Hematopoietic multipotent progenitor cell (in vitro differentiated cells): ENCODE data around the gene CD44. TPM values are rescaled to one million over a fixed set of nuclear protein-coding genes. Genes with fewer than 3 reads are reported as not detected.

ENCODE experiments used
- DNase-seq, 3 donors: peaks; one replicate each; pipeline ENCODE4 v3.0.0-alpha.2; 2011 to 2015; ENCODE audit warnings: low read depth in 2 of 3, low spot score in 2 of 3
- total RNA-seq: library from RNA; depleted of rRNA; stranded (reverse); fragments of >200 nt; gene quantifications from one replicate; pipeline ENCODE4 v1.2.3, GENCODE V29; 2012

CD44 gene
- total RNA-seq, 1 donor: 616 TPM

DNA sequence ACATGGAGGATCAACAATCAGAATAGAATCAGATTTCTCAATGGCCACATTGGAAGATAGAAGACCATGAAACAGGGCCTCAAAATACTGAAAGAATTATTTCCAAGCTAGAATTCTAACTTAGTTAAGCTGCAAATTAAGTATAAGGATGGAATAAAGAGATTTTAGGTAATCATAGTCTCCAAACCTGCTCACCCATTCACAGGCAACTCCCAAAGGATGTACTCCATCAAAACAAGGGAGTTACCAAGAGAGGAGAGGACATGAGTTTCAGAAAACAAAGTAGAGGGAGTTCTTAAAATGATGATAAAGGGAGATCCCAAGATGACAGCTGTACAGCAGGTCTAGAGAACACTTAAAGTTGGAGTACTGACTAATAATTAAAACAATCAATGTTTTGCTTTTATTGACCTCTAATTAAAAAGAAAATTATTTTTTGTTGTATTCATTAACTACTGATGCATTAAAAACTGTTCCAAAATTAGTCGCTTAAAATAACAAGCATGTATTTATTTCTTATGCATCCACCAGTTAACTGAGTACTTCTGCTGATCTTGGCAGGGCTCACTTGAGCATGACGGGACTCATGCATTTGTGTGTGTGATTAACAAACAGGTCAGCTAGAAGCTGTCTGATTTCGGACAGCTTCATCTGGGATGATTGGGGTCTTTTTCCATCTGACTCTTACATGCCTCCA lies 95.6 kb downstream of the CD44 start:
- no peak for DNase-seq

DNA sequence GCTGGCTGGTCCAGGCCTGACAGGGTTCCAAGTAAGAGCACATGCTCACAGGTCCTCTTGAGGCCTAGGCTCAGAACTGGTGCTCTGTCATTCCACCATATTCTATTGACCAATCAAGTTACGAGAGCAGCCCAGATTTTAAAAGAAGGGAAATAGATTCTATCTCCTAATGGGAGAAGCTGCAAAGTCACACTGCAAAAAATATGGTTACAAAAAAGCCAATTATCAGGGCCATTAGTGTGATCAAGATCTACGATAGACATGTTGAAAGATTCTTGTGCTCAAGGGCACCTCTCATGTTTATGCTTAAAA lies 96.1 kb downstream of the CD44 start:
- no peak for DNase-seq

DNA sequence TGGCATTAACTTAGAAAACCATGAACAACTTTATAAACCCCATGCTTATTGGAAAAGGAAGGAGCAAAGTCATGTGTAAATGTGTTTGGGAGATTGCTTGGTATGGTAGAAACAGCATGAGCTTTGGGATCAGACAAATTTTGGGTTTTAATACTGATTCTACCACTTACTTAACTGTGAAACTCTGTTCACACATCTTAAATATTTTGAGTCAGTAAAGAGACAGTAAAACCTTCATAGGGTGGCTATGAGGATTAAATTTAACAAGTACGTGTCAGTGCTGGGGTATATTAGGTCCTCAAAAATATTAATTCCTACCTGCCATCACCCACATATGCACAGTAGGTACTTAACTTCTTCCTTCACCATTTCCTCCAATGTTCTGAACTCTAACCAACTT lies 96.5 kb downstream of the CD44 start:
- DNase-seq: no peak

DNA sequence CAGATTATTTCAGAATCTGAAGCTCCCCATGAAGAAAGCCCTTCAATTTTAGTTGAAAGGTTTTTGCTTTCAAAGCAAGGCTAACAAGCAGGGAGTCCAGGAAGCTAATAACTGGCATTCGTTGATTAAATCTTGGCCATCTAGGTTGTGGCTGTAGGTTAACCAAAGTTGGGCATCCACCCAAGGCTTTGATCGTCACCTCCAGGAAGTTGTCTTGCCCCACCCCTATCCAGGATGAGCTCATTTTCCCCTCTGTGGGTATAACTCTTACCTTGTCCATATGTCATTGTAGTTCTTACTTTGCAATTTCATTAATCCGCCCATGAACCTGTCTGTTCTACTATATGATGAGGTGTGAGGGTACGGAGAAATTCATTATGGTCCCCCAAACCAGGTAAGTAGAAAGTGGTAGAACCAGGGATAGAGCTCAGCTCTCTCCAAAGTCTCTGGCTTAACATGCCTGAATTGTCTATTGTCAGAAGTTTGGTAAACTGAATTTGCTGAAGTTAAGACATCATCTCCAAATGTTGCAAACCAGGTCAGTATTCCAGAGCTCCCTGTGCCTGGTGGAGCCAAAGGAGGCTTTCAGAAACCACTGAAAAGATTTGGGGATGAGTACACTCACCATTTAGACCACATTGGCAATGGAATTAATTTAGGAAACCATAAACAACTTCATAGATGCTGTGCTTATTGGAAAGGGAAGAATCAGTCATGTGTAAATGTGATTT lies 97.1 kb downstream of the CD44 start:
- peak; percentile 36 to 68 (median 40) for DNase-seq

DNA sequence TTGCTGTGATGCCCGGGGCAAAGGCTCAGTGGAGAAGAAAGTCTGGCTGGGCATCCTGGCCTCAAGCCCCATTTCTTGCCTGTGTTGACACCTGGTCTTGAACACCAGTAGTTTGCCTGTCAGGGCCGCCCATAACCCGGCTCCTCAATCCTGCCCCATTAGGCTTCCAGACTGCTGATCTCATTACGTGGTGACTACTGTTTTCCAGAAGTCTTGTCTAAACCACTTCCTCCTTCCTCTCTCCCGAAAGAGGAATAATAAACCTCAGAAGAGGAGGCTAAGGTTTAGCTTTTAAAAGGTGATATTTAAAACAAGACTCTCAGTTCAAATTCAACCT lies 97.7 kb downstream of the CD44 start:
- no peak for DNase-seq

DNA sequence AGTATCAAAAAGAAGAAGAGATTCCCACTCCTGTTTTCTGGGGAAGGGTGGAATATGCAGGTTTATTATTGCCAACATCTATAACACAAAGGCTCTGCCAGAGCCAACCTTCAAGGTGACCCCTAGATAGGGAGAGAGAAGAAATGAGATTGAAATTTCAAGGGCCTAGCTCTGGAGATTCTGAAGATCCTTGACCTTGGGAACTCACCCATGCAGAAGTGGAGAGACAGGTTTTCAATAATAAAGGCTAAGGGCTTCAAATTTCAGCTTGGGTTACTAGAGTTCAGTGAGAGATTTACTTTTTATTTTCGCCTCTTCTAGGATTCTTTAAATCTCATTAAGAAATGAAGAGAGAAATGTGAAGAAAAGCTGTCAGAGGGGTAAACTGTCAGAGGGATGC lies 98.4 kb downstream of the CD44 start:
- DNase-seq: no peak

DNA sequence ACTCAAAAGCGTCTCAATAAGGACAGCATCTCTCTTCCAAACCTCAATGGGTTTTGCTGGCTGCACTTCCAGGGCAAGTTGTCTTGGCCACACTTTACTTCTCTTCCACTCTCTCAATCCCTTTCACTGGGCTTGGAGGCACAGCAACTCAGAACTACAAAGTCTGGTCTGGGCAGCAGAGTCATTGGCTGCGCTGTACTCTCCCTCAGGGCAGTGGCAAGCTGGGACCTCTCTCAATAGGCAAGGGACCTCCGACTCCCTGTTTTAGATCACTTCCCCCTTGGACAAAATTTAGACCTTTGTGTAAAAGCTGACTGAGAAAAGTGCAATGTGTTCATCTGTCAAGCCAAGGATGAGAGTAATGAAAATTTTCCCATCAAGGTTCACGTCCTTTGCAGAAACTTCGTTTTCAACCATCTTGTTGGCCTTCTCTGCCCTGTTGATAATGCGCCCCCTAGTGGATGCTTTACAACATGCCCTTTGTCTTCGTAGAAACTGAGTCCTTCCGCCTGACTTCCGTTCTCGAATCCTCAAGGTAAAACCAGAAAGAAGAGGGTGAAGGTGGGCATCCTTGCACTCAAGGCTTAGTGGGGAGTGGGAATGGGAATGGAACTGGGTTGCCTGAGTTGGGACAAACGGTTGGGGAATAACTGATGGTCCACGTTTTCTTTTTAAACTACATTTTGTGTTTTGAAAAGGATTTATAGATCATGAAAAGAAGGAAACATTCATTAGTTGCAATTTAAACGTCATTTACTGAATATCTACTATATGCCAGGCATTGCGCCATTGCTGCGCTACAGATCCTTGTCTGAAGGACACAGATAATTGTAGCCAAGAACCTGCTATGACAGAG lies 99.1 kb downstream of the CD44 start:
- DNase-seq: peak; percentile 26 to 48 (median 30)

DNA sequence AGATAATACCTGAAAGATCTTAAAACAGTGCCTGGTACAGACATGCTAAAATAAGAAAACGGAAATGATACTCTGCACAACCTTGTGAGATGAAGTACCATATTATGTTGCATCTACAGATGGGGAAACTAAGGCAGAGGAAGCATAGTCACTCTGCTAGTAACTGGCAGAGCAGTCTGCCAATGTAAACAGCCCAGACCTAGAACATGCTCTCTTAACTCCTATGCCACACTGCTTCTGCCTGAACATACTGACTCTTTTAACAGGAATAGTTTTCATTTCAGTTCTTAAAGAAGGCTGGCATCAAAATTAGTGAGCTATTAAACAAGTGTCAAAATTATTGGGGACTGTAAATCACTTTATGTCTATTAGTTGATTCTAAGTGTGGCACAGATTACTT lies 99.9 kb downstream of the CD44 start:
- no peak for DNase-seq

DNA sequence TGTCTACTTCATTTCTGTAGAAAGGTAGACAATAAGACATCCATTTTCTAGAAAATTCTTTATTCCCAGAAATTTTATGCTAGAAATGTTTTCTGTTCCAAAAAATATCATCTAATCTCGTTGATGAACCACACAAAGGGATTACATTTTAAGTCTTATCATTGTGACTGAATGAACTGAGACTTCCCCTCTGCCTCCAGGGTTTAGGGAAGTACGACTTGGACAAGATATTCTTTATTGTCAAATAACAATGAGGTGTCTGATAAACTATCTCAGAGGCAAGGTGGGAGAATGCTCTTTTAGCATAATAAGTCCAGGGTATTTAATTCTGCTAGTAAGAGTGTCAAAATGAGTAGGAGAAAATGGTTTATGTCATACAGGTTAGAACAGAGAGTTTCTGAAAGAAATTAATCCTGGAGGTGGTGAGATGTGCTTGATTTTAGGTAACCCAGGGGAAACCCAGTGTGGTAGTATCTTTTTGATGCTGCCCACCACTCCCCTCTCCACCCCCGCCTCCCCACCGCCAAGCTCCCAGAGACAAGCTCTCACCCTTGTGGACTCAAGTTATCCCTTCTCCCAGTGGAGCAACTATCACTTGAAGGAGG lies 100.6 kb downstream of the CD44 start:
- peak in 1 of 3 donors; percentile 34 for DNase-seq

DNA sequence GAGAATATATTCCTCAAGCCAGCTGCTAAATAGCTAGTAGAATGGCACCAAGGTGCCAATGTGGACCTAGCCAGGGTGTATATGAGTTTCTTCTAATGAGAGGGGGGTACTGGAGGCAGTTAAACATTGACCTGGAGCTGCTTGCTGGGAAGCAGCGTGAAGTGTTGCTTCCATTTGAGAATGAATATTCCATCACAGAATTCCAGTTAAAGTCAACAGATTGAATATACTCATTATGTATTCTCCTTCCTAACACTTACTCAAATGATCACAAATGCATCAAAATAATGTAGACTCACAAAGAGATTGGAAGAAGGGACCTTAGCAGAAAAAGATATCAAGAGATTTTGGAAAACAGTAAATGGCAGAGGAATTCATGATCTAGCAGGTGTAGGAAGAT lies 102.1 kb downstream of the CD44 start:
- DNase-seq: no peak

DNA sequence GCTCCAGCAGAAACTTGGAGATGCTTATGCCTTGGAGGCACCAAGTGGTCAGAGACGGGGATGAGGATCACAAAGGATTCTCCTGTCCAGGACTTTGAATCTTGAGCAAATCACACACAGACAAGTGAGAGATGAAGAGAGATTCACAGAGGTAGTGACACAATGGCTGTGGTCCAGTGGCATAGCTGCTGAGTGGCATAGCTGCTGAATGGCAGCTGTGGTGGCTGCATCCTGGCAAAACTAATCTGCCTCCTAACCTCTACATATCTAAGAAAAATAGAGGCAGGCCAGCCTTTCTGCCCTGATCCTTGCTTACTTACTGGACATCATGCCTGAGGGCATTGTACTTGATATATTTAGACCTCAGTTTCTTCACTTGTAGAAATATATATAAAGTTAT lies 102.6 kb downstream of the CD44 start:
- DNase-seq: no peak

DNA sequence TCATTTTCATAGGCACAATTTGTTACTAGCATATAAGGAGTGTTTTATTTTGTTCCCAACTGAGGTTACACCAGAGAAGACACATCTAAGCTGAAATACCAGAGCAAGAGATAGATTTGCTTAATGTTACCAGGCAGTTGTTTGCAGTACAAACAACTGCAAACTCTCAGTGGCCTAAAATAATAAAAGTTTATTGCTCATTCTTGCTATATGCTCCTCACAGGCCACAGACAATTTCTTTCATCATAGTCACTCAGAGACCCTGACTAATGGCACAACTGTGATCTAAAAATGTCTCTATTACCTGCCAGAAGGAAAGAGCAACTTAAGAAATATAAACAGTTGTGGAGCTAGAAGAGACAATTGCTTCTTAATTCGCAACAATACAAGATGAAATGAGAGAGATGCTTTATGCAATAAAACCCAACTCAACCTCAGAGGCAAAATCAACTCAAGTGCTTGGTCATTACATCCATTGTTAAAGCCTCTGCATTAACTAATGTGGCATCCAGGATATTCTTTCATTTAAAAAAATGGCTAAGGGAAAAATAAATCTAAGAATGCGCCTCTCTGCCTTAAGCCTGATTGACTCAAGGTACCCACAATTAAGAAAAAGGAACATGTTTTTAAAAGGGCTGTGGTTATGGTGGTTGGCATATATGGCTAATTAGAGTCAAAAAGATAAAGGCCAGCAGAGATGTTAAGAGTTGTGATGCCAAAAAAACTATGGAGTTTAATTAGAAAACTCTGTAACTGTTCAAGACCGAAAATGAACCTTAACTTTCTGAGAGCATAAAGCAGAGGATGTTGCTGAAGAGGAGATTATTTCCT lies 103.7 kb downstream of the CD44 start:
- DNase-seq: peak in 1 of 3 donors; percentile 34

DNA sequence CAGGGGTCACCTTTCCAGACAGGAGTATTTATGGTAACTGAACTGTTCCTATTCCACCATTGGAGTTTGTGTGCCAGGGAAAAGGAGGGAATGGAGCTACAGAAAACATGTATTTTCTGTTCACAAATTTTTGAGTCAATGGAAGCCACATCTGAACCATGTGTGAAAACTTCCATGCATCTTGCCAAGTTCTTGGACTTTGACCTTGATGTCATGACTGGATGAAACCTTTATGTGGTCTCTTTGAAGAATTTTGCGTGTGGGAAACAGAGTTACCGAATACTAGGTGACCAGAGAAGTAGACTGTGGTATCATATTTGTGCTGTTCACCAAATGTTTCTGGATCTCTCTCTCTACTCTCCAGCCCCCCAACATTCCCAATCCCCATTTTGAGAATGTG lies 104.8 kb downstream of the CD44 start:
- DNase-seq: no peak

DNA sequence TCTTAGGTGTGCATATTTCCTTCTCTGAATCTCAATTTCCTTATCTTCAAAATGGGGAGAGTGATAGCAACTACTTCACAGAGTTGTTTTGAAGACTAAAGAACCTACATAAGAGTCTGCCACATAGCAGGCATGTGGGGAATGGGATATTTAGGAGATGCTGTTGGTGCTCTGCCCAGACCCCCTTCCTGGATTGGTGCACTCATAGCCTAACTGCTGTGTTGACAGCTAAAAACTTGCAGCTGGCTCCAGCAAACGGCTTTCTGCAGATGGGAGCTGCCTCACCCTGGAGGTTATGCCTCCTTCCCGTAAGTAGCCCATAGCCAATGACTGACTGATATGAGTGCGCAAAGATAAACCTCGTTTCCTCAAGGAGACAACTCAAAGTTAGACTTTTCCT lies 106.1 kb downstream of the CD44 start:
- no peak for DNase-seq

DNA sequence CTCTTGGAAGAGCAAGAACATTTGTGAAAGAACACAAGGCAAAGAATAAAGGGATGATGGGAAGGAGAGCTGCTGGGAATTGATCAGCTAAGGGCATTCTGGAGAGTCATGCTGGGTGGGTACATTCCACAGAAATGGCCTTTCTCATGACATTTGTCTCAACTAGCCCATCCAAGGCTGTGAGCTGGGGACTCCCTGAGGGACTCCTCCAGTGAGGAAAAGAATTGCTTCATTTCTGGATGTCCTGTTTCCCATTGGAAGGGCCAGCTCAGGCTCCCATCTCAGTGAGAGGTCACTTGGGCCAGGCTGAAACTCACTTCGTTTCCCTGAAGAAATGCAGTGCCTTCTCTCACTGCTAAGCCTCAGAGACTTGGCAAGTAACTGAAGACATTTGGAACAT lies 106.8 kb downstream of the CD44 start:
- no peak for DNase-seq

DNA sequence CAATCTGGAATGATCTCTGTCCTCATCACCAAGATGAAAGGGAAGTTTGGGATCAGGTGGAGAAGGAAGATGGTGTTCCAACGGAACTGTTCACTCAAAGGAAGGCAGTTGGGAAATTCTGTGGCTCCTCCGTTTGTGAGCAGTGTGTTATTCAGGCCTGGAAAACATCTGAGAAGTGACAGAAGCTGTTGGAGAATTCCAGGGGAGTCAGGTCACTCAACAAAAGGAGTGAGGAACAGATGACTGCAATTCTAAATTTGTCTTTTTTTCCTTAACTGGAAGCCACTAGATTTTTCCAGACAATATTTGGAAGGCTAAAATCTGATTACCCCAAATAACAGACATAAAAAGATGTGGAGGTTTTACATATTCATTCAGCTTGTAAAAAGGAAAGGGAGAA lies 107.8 kb downstream of the CD44 start:
- no peak for DNase-seq

DNA sequence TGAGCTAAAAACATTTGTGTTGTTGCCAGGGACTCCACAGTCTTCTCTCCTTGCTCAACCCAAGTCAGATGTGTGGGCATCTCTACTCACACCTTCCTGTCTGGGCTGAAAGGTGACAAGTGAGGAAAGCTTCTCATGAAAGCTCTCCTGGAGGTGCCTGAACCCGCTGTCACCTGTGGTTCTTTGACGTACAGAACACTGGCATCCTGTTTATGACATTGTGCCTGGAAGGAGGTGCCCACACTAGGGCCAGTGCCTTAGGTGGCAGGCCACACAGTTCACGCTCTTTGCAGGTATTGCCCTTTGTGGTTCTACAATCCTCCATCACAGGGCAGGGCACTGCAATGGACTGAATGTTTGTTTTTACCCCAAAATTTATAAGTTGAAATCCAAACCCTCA lies 108.5 kb downstream of the CD44 start:
- peak in 1 of 3 donors; percentile 57 for DNase-seq

DNA sequence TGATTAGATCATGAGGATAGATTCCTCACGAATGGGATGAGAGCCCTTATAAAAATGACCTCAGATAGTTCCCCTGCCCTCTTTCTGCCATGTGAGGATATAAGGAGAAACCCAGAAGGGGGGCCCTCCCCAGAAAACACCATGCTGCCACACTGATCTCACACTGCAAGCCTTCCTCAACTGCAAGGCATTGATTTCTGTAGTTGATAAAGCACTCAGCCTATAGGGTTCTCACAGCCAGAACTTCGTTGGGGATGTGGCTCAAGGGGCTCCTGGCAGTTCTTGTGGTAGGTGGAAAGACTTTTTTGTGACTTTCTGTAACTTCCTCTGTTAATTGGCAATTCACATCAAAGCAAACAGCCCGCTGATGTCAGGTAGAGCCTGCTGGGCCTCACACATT lies 108.9 kb downstream of the CD44 start:
- no peak for DNase-seq

DNA sequence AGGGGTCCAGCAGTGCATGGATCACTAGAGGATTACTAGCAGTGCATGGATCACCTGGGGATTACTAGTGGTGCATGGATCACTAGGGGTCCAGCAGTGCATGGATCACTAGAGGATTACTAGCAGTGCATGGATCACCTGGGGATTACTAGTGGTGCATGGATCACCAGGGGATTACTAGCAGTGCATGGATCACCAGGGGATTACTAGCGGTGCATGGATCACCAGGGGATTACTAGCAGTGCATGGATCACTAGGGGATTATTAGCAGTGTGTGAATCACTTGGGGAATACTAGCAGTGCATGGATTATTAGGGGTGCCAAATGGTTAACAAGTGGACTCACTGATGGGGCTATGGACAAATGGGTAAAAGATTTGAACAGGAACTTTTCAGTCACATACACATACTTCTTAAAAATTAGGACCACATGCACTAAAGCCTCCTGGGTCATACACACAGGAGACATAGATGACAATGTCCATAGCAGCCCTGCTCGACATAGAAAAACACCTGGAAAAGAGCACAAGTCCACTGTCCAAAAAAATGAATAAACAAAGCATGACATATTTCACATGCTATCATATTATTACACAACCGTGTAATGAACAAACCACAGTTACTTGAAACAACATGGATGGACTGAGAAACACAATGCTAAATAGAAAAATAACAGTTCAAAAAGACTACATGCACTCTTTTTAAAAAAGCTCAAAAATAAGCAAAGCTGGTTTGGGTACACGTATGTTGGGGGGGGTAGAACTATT lies 109.8 kb downstream of the CD44 start:
- DNase-seq: no peak

DNA sequence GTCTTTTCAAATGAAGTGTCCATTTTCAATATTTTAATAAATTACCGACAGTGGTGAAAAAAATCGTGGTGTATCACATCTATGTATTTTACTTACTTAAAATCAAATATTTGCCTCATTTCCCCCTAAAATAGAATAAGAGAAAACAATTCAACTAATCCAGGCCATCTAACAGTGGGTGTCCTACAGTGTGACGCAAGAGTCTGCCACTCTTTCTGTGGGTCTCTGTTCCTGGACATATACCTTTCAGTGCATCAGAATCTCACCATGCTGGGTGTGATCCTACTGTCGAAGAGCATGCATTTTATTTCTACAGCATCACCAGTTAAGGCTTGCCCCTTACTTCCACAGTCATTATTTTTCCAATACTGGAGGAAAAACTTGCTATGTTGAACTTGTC lies 111.2 kb downstream of the CD44 start:
- DNase-seq: no peak
